GM12875 (cell line): ENCODE results near the gene ABCB9.

Source experiments
- H3K4me3 ChIP-seq: one replicate; pipeline ENCODE4 v1.5.1; 2011; ENCODE audit warnings: low read depth, low read length, control low read depth
- TF ChIP-seq, protein P1 (sequence below): IDR thresholded peaks from 2 replicates; pipeline ENCODE4 v1.5.1; 2011; ENCODE audit warnings: low read depth, mild to moderate bottlenecking, control low read depth, inconsistent platforms, low read length, moderate library complexity, borderline replicate concordance; ENCODE audit not compliant: insufficient read depth

The ABCB9 gene

DNA sequence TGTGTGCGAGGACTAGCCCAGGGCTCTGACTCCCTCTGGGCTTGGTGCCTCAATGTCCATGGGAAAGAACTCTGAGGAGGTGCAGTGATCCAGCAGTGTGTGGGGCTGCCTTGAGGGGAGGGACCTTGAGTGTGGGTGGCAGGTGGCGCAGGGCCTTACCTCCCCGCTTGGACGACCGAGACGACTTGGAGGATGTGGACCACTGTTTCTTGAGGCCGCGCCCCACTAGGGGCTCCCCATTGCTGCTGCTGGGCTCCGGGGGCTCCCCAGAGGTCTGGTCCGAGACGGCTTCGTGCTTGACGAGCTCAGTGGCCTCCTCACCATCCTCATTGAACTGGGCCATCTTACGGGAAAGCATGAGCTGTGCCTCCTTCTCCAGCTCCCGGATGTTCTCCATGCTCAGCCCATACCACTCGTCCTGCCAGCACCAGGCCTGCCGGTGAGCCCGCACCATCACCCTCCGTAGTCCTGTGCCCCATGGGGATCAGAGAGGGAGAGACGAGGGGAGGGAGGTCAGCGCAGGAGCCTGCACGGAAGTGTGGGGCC lies 38.9 kb upstream of the ABCB9 start:
- TF ChIP-seq, protein P1, sequence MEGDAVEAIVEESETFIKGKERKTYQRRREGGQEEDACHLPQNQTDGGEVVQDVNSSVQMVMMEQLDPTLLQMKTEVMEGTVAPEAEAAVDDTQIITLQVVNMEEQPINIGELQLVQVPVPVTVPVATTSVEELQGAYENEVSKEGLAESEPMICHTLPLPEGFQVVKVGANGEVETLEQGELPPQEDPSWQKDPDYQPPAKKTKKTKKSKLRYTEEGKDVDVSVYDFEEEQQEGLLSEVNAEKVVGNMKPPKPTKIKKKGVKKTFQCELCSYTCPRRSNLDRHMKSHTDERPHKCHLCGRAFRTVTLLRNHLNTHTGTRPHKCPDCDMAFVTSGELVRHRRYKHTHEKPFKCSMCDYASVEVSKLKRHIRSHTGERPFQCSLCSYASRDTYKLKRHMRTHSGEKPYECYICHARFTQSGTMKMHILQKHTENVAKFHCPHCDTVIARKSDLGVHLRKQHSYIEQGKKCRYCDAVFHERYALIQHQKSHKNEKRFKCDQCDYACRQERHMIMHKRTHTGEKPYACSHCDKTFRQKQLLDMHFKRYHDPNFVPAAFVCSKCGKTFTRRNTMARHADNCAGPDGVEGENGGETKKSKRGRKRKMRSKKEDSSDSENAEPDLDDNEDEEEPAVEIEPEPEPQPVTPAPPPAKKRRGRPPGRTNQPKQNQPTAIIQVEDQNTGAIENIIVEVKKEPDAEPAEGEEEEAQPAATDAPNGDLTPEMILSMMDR: no peak
- H3K4me3 ChIP-seq: no peak overlapping the region

DNA sequence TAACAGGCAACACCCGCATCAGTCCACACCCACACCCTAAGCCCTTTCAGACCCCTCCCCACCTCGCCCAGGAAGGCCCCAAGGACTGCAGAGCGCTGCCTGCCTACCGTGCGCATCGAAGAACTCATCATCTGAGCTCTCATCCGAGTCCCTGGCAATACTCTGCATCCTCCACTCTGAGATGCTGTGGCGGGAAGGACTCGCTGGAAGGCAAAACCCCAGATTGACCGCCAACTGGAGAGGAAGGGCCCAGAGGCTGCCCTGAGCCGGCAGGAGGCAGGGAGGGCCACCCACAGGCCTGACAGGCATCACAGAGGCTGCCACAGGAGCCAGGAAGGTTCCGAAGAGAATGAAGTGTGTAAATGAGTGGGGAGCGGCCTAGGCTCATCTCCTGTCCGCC lies 38.0 kb upstream of the ABCB9 start:
- no peak overlapping the region for H3K4me3 ChIP-seq
- TF ChIP-seq, protein P1: no peak

DNA sequence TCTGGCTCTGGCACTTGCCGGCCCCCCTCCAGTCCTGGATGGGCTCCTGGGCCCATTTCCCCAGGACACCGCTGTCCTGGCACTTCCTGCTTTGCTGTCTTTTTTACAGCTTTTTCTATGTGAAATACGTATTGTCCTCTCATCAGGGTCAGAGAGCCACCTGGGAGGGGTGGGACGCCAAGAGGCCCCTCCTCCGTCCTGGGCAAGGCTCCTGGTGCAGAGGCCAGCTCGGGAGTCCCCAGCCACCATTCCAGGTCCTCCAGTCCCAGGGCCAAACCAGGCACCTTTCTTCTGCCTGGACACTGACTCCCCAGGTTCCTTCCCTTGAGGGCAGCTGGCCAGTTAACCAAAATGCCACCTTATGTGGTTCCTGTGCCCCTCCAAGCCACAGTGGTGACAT lies 37.0 kb upstream of the ABCB9 start:
- TF ChIP-seq, protein P1: no peak
- H3K4me3 ChIP-seq: no peak overlapping the region

DNA sequence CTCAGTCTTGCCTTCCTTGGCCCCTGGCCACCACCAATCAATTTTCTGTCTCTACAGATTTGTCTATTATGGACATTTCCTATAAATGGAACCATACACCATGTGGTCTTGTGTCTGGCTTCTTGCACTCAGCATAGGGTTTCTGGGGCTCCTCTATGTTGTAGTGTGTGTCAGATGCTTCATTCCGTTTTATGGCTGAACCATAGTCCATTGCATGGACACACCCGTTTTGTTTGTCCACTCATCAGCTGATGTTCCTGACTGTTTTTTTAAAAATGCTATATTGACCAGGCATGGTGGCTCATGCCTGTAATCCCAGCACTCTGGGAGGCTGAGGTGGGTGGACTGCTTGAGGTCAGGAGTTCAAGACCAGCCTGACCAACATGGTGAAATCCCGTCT lies 35.2 kb upstream of the ABCB9 start:
- TF ChIP-seq, protein P1: no peak
- no peak overlapping the region for H3K4me3 ChIP-seq

DNA sequence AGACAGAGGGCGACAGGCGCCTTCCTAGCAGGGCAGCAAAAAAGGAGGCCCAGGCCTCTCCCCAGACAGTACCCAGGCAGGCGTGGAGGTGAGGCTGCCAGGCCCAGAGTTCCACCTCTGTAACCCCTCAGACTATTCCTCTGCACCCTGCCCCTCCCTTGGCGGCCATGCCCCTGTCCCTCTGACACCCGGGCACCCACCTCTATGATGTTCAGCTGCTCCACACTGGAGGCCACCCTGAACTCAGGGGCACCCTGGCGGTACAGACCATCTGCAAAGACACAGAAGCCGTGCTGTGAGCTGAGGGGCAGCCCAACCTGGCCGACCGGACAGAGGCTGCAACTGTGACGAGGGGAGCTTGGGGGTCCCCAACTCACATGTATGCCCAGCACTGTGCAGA lies 34.3 kb upstream of the ABCB9 start:
- H3K4me3 ChIP-seq: no peak overlapping the region
- TF ChIP-seq, protein P1: no peak

DNA sequence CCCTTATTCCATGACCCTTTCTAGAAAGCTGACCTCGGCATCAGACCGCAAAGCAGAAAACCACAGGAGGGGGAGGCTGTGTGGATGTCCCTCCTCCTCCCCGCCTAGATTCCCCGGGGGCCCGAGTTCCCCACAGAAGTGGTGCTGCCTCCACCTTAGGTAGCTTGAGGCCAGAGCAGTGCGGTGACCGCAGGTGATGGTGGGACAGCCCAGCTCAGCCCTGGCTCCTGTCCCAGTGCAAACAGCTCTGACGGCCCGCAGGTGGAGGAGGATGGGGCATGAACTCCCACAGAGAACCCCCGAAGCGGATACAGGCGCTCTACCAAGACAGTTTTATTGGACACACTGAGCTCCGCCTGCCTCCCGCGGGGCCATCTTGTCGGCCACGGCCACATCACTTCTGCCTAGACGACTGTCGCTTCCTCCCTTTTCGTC lies 33.7 kb upstream of the ABCB9 start:
- no peak overlapping the region for H3K4me3 ChIP-seq
- TF ChIP-seq, protein P1: no peak

DNA sequence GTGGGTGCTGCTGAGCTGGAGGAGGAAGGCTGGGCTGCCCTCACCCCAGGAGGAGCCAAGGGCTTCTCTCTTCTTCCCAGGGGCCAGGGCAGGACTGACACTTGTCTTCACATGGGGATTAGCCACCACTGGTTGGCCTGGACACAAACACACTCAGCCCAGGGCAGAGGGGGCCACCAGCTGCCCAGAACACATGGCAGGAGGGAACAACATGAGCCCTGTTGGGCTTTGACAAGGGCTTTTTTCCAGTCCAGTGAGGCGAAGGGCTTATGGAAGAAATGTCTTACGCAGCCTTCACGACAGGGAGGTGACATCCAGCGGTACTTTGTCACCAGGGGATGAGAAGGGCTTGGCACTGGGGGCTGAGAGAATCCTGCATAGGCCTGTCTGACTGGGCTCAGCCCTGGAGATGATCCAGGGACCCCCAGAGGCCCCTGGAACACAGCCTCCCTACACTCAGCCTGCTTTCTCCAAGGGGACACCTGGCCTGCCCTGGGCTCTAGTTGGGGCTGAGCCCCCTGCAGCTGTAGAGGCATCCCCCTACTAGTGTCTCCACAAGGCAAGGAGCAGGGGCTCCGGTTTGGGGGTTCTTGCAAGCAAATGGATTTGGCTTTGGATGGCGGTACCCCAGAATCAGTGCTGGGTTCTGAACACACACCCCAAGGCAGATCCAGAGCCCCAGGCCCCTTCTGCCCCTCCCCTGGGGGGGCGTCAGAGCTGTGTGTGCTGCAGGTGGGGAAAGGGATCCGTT lies 33.1 kb upstream of the ABCB9 start:
- TF ChIP-seq, protein P1: no peak
- H3K4me3 ChIP-seq: no peak overlapping the region
